T-helper 2 cell treated with Interferon-gamma antibody and Interleukin-4, amounts not matched to agents 5 μg/mL and 100 μg/mL, for 36 hours (primary cell): Measurements from ENCODE around the gene KCNJ12.
"Not testable (repeated sequence)": the region's sequence is repeated elsewhere in the genome, so short reads cannot be mapped to it uniquely, and the experiment has no call there.

Experiments used
- DNase-seq: peaks from one replicate; pipeline ENCODE4 v3.0.0; 2021; ENCODE audit warnings: low spot score
- H3K27ac Mint-ChIP-seq: one replicate; pipeline ENCODE4 v1.8.0; 2021; ENCODE audit warnings: mild to moderate bottlenecking, mixed read lengths
- H3K27me3 Mint-ChIP-seq: one replicate; pipeline ENCODE4 v1.8.0; 2021; ENCODE audit warnings: low read depth, mixed read lengths
- H3K36me3 Mint-ChIP-seq: one replicate; pipeline ENCODE4 v1.8.0; 2021; ENCODE audit warnings: low read depth, mixed read lengths
- H3K4me1 Mint-ChIP-seq: one replicate; pipeline ENCODE4 v1.8.0; 2021; ENCODE audit warnings: low read depth, mixed read lengths
- H3K4me3 Mint-ChIP-seq: one replicate; pipeline ENCODE4 v1.8.0; 2022; ENCODE audit warnings: mild to moderate bottlenecking, moderate library complexity, mixed read lengths
- H3K9me3 Mint-ChIP-seq: one replicate; pipeline ENCODE4 v1.8.0; 2021; ENCODE audit warnings: mixed read lengths

KCNJ12 gene

GRCh38 chr17:21418446-21419298 lies 42.5 kb downstream of the KCNJ12 start:
- no peak for DNase-seq
- Mint-ChIP-seq H3K4me1 (no peaks in the 10 kb centered on the region), H3K4me3 (no peak overlapping the region), H3K27ac (no peak overlapping the region), H3K36me3 (no peaks in the 10 kb centered on the region), H3K27me3 (no peaks in the 10 kb centered on the region), H3K9me3 (no peaks in the 10 kb centered on the region)

- Mint-ChIP-seq H3K4me3 (no peak overlapping the region), H3K27ac (no peak overlapping the region), H3K9me3 (no peaks in the 10 kb centered on the region), H3K4me1 (no peaks in the 10 kb centered on the region), H3K27me3 (no peaks in the 10 kb centered on the region), H3K36me3 (no peaks in the 10 kb centered on the region)
- no peak for DNase-seq
These were observed 43.4 kb downstream of the KCNJ12 start for GRCh38 chr17:21419299-21420239.

- H3K27me3 Mint-ChIP-seq, H3K27ac Mint-ChIP-seq, H3K4me1 Mint-ChIP-seq, H3K36me3 Mint-ChIP-seq, H3K4me3 Mint-ChIP-seq, DNase-seq, H3K9me3 Mint-ChIP-seq: not testable (repeated sequence)
These were observed 44.4 kb downstream of the KCNJ12 start for GRCh38 chr17:21420503-21421090.

- not testable (repeated sequence) for H3K4me3 Mint-ChIP-seq, H3K27ac Mint-ChIP-seq, H3K36me3 Mint-ChIP-seq, H3K9me3 Mint-ChIP-seq, DNase-seq, H3K27me3 Mint-ChIP-seq, H3K4me1 Mint-ChIP-seq
These were observed 45.5 kb downstream of the KCNJ12 start for GRCh38 chr17:21421421-21422310.

- not testable (repeated sequence) for H3K4me3 Mint-ChIP-seq, H3K27ac Mint-ChIP-seq
These were observed 46.4 kb downstream of the KCNJ12 start for GRCh38 chr17:21422311-21423189.

GRCh38 chr17:21423190-21423493 lies 47.0 kb downstream of the KCNJ12 start:
- not testable (repeated sequence) for H3K4me3 Mint-ChIP-seq, H3K27me3 Mint-ChIP-seq, H3K36me3 Mint-ChIP-seq, H3K9me3 Mint-ChIP-seq, DNase-seq, H3K4me1 Mint-ChIP-seq, H3K27ac Mint-ChIP-seq

More at GRCh38 chr17:21422311-21423189, 46.4 kb downstream of the KCNJ12 start:
- not testable (repeated sequence) for DNase-seq, H3K36me3 Mint-ChIP-seq, H3K9me3 Mint-ChIP-seq, H3K27me3 Mint-ChIP-seq, H3K4me1 Mint-ChIP-seq

GRCh38 chr17:21424697-21425096 lies 48.5 kb downstream of the KCNJ12 start:
- not testable (repeated sequence) for H3K9me3 Mint-ChIP-seq, H3K27ac Mint-ChIP-seq, DNase-seq, H3K36me3 Mint-ChIP-seq, H3K4me1 Mint-ChIP-seq, H3K4me3 Mint-ChIP-seq, H3K27me3 Mint-ChIP-seq

GRCh38 chr17:21425321-21425720 lies 49.2 kb downstream of the KCNJ12 start:
- no peak for DNase-seq
- no peaks in the 10 kb centered on the region for H3K36me3 Mint-ChIP-seq
- H3K27me3 Mint-ChIP-seq, result no peaks in the 10 kb centered on the region
- no peak overlapping the region for H3K4me3 Mint-ChIP-seq
- H3K9me3 Mint-ChIP-seq, result no peaks in the 10 kb centered on the region
- H3K4me1 Mint-ChIP-seq, result no peaks in the 10 kb centered on the region
- no peak overlapping the region for H3K27ac Mint-ChIP-seq

GRCh38 chr17:21425736-21426135 lies 49.6 kb downstream of the KCNJ12 start:
- no peaks in the 10 kb centered on the region for H3K36me3 Mint-ChIP-seq
- H3K9me3 Mint-ChIP-seq, result no peaks in the 10 kb centered on the region
- no peak for DNase-seq
- no peak overlapping the region for H3K27ac Mint-ChIP-seq
- H3K4me1 Mint-ChIP-seq, result no peaks in the 10 kb centered on the region
- H3K4me3 Mint-ChIP-seq, result no peak overlapping the region
- no peaks in the 10 kb centered on the region for H3K27me3 Mint-ChIP-seq

- not testable (repeated sequence) for H3K27me3 Mint-ChIP-seq, H3K27ac Mint-ChIP-seq, DNase-seq, H3K9me3 Mint-ChIP-seq, H3K36me3 Mint-ChIP-seq, H3K4me1 Mint-ChIP-seq, H3K4me3 Mint-ChIP-seq
These were observed 50.1 kb downstream of the KCNJ12 start for GRCh38 chr17:21426246-21426645.

- not testable (repeated sequence) for H3K9me3 Mint-ChIP-seq, DNase-seq, H3K4me3 Mint-ChIP-seq, H3K36me3 Mint-ChIP-seq, H3K27ac Mint-ChIP-seq, H3K4me1 Mint-ChIP-seq, H3K27me3 Mint-ChIP-seq
These were observed 50.7 kb downstream of the KCNJ12 start for GRCh38 chr17:21426876-21427275.

GRCh38 chr17:21427727-21428126 lies 51.6 kb downstream of the KCNJ12 start:
- H3K4me3 Mint-ChIP-seq, DNase-seq, H3K4me1 Mint-ChIP-seq, H3K27ac Mint-ChIP-seq, H3K9me3 Mint-ChIP-seq, H3K36me3 Mint-ChIP-seq, H3K27me3 Mint-ChIP-seq: not testable (repeated sequence)
